WTC11 (cell line): ENCODE measurements around the gene TLE3. TPM values are rescaled to one million over a fixed set of nuclear protein-coding genes. Genes with fewer than 3 reads are reported as not detected.

ENCODE experiments used
- ATAC-seq: fragments of 200-7000 bp; cut with Tn5 transposase; 2 replicates; pipeline ENCODE4 v1.10.0; 2021; ENCODE audit warnings: mild to moderate bottlenecking, moderate library complexity
- CTCF ChIA-PET: fragments of 300-600 bp; sonication (Branson Sonifier 250); formaldehyde crosslinking; loops from one replicate; lab custom pipeline; 2021; ENCODE audit warnings: antibody characterized with exemption; lab: Charles Lee
- POLR2A ChIA-PET: fragments of 350-600 bp; sonication (Branson Sonifier 250); formaldehyde crosslinking; loops from one replicate; lab custom pipeline; 2021; ENCODE audit warnings: antibody characterized with exemption; lab: Charles Lee
- DNase-seq: peaks from one replicate; pipeline ENCODE4 v3.0.0; 2021; ENCODE audit warnings: low spot score
- H3K27ac Mint-ChIP-seq: 2 replicates; pipeline ENCODE4 v1.8.0; 2021; ENCODE audit warnings: mixed read lengths
- H3K27me3 Mint-ChIP-seq: 2 replicates; pipeline ENCODE4 v1.8.0; 2021; ENCODE audit warnings: low read depth, mild to moderate bottlenecking, moderate library complexity, mixed read lengths
- H3K36me3 Mint-ChIP-seq: 2 replicates; pipeline ENCODE4 v1.8.0; 2021; ENCODE audit warnings: mixed read lengths
- H3K4me1 Mint-ChIP-seq: 2 replicates; pipeline ENCODE4 v1.8.0; 2022; ENCODE audit warnings: mixed read lengths
- H3K4me3 Mint-ChIP-seq: 2 replicates; pipeline ENCODE4 v1.8.0; 2021; ENCODE audit warnings: mild to moderate bottlenecking, moderate library complexity, mixed read lengths
- H3K9me3 Mint-ChIP-seq: 2 replicates; pipeline ENCODE4 v1.8.0; 2021; ENCODE audit warnings: mixed read lengths
- CBFB ChIP-seq: sonication (generic); formaldehyde crosslinking; IDR thresholded peaks from 2 replicates; pipeline ENCODE4 v1.8.1; 2022; ENCODE audit warnings: mild to moderate bottlenecking, low read depth, missing genetic modification reagents
- FOXK1 ChIP-seq: sonication (generic); formaldehyde crosslinking; IDR thresholded peaks from 2 replicates; pipeline ENCODE4 v1.8.0; 2022; ENCODE audit warnings: mild to moderate bottlenecking, moderate library complexity, missing genetic modification reagents
- JAZF1 ChIP-seq: fragments of 250-450 bp; sonication (Bioruptor Pico); IDR thresholded peaks from 2 replicates; pipeline ENCODE4 v1.9.0; 2021; ENCODE audit warnings: moderate library complexity, mild to moderate bottlenecking, inconsistent platforms
- OVOL2 ChIP-seq: fragments of 250-450 bp; sonication (Bioruptor Pico); IDR thresholded peaks from 2 replicates; pipeline ENCODE4 v1.9.0; 2021; ENCODE audit warnings: mild to moderate bottlenecking, borderline replicate concordance
- SOX15 ChIP-seq: fragments of 250-450 bp; sonication (Bioruptor Pico); IDR thresholded peaks from 2 replicates; pipeline ENCODE4 v1.9.0; 2021; ENCODE audit warnings: mild to moderate bottlenecking
- ZNF219 ChIP-seq: sonication (generic); formaldehyde crosslinking; IDR thresholded peaks from 2 replicates; pipeline ENCODE4 v1.8.0; 2023; ENCODE audit warnings: missing genetic modification reagents, mild to moderate bottlenecking, borderline replicate concordance
- ZNF423 ChIP-seq: fragments of 250-450 bp; sonication (Bioruptor Pico); IDR thresholded peaks from 2 replicates; pipeline ENCODE4 v2.1.2; 2022; ENCODE audit warnings: mild to moderate bottlenecking, moderate library complexity
- total RNA-seq: library from RNA; stranded (reverse); gene quantifications from 3 replicates; pipeline ENCODE4 v1.2.3, GENCODE V29; 2021
- TF ChIP-seq, protein P1 (sequence below): sonication (generic); formaldehyde crosslinking; IDR thresholded peaks from 2 replicates; pipeline ENCODE4 v1.8.0; 2023; ENCODE audit warnings: missing genetic modification reagents, mild to moderate bottlenecking, borderline replicate concordance
- TF ChIP-seq, protein P2 (sequence below): sonication (generic); formaldehyde crosslinking; IDR thresholded peaks from 2 replicates; pipeline ENCODE4 v1.8.1; 2023; ENCODE audit warnings: mild to moderate bottlenecking, missing genetic modification reagents, moderate library complexity
- TF ChIP-seq, protein P3 (sequence below): sonication (generic); formaldehyde crosslinking; IDR thresholded peaks from 2 replicates; pipeline ENCODE4 v1.8.1; 2023; ENCODE audit warnings: mild to moderate bottlenecking, missing genetic modification reagents, borderline replicate concordance
- TF ChIP-seq, protein P4 (sequence below): sonication (generic); formaldehyde crosslinking; IDR thresholded peaks from 2 replicates; pipeline ENCODE4 v1.8.0; 2022; ENCODE audit warnings: missing genetic modification reagents
- TF ChIP-seq, protein P5 (sequence below): sonication (generic); formaldehyde crosslinking; IDR thresholded peaks from 2 replicates; pipeline ENCODE4 v1.8.1; 2023; ENCODE audit warnings: mild to moderate bottlenecking, moderate library complexity, missing genetic modification reagents
- TF ChIP-seq, protein P6 (sequence below): fragments of 250-450 bp; sonication (Bioruptor Pico); IDR thresholded peaks from 2 replicates; pipeline ENCODE4 v1.9.0; 2021; ENCODE audit warnings: mild to moderate bottlenecking, borderline replicate concordance

TLE3 gene
- total RNA-seq, 1 experiment from 2014 or later: 78.7 TPM

DNA sequence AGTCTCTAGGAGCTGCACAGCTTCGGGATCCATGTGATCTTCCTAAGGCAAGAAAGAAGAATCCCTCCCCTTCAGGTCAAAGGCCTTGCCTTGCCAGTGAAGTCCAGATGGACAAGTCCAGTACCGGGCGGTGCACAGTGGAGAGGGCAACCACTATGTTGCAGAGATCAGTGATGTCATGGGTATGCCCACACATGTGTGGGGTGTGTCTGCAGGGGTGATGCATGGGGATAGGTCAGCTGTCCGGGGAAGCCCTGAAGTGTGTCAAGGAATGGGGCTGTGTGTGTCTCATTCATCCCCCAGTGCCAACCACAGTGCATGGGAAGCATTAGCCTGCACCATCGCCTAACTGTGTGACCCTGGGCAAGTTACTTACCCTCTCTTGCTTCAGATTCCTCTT, 66.5 kb downstream of the TLE3 start (continued):
- TF ChIP-seq, protein P1, sequence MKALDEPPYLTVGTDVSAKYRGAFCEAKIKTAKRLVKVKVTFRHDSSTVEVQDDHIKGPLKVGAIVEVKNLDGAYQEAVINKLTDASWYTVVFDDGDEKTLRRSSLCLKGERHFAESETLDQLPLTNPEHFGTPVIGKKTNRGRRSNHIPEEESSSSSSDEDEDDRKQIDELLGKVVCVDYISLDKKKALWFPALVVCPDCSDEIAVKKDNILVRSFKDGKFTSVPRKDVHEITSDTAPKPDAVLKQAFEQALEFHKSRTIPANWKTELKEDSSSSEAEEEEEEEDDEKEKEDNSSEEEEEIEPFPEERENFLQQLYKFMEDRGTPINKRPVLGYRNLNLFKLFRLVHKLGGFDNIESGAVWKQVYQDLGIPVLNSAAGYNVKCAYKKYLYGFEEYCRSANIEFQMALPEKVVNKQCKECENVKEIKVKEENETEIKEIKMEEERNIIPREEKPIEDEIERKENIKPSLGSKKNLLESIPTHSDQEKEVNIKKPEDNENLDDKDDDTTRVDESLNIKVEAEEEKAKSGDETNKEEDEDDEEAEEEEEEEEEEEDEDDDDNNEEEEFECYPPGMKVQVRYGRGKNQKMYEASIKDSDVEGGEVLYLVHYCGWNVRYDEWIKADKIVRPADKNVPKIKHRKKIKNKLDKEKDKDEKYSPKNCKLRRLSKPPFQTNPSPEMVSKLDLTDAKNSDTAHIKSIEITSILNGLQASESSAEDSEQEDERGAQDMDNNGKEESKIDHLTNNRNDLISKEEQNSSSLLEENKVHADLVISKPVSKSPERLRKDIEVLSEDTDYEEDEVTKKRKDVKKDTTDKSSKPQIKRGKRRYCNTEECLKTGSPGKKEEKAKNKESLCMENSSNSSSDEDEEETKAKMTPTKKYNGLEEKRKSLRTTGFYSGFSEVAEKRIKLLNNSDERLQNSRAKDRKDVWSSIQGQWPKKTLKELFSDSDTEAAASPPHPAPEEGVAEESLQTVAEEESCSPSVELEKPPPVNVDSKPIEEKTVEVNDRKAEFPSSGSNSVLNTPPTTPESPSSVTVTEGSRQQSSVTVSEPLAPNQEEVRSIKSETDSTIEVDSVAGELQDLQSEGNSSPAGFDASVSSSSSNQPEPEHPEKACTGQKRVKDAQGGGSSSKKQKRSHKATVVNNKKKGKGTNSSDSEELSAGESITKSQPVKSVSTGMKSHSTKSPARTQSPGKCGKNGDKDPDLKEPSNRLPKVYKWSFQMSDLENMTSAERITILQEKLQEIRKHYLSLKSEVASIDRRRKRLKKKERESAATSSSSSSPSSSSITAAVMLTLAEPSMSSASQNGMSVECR (CRISPR knock-in tag): no peak
- TF ChIP-seq FOXK1: no peak

DNA sequence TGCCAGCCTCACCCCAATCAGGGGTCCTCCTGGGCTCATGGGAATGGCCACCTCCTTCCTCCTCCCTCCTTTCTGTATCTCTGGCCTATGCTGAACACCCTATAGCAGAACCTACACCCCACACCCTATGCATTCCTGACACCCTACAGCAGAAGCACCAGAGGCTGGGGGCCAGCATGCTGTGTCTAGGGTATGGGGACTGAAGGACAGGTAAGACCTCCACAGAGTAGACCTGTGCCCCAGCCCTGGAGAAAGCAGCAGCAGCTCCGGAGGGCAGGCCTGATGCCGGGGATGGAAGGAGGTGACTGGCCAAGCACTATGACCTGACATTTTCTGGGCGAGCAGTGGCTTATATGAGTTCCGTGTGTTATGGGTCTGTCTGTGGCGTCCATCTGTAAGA, 66.9 kb downstream of the TLE3 start:
- TF ChIP-seq OVOL2 (CRISPR knock-in tag): no peak
- no peak for TF ChIP-seq ZNF219 (CRISPR knock-in tag)
- TF ChIP-seq JAZF1: no peak
- TF ChIP-seq, all 79 proteins: peak for 0
- ChIA-PET POLR2A (interaction anchor here (1.0 kb wide), 1 partner anchor 21 kb away, joined by 3 read pairs; no protein-coding TSS in a partner anchor), CTCF (no interaction called here)
- DNase-seq (no peak), ATAC-seq (no peak)
- H3K4me1 Mint-ChIP-seq: peaks cover 5% of the 10 kb centered on the region
- H3K36me3 Mint-ChIP-seq: no peaks in the 10 kb centered on the region
- H3K27me3 Mint-ChIP-seq: no peaks in the 10 kb centered on the region; the same call in 1 of the 2 replicates
- no peak overlapping the region for H3K27ac Mint-ChIP-seq
- no peaks in the 10 kb centered on the region for H3K9me3 Mint-ChIP-seq
- H3K4me3 Mint-ChIP-seq: no peak overlapping the region

DNA sequence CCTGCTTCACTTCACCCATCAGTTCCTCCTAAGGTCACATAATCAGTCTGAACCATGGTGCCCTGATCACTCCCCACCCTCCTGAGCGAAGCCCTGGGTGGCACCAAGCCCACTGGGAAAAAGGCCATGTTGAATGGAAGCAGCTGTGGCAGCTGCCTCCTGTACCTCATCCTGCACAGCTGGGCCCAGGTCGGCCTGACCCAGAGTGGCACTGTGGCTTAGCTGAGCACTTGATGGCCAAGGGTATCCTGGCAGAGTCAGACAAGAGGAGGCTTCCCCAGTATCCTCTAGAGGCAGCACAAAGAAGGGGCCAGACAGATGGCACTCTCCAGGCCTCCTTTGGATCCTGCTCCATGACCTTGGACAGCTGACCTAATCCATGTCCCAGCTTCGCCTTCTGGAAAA, 68.4 kb downstream of the TLE3 start:
- no peaks in the 10 kb centered on the region for H3K9me3 Mint-ChIP-seq
- H3K27me3 Mint-ChIP-seq: no peaks in the 10 kb centered on the region; the same call in 1 of the 2 replicates
- H3K4me3 Mint-ChIP-seq: no peak overlapping the region
- DNase-seq: no peak
- no peaks in the 10 kb centered on the region for H3K36me3 Mint-ChIP-seq
- ChIA-PET CTCF (no interaction called here), POLR2A (interaction anchor here (1.1 kb wide), 1 partner anchor 66 kb away, joined by 4 read pairs; no protein-coding TSS in a partner anchor)
- peaks cover 16% of the 10 kb centered on the region for H3K4me1 Mint-ChIP-seq
- ATAC-seq: no peak
- H3K27ac Mint-ChIP-seq: no peak overlapping the region
- no peak for TF ChIP-seq SOX15 (CRISPR knock-in tag)
- TF ChIP-seq, protein P2, sequence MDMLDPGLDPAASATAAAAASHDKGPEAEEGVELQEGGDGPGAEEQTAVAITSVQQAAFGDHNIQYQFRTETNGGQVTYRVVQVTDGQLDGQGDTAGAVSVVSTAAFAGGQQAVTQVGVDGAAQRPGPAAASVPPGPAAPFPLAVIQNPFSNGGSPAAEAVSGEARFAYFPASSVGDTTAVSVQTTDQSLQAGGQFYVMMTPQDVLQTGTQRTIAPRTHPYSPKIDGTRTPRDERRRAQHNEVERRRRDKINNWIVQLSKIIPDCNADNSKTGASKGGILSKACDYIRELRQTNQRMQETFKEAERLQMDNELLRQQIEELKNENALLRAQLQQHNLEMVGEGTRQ (CRISPR knock-in tag): no peak
- TF ChIP-seq, protein P3, sequence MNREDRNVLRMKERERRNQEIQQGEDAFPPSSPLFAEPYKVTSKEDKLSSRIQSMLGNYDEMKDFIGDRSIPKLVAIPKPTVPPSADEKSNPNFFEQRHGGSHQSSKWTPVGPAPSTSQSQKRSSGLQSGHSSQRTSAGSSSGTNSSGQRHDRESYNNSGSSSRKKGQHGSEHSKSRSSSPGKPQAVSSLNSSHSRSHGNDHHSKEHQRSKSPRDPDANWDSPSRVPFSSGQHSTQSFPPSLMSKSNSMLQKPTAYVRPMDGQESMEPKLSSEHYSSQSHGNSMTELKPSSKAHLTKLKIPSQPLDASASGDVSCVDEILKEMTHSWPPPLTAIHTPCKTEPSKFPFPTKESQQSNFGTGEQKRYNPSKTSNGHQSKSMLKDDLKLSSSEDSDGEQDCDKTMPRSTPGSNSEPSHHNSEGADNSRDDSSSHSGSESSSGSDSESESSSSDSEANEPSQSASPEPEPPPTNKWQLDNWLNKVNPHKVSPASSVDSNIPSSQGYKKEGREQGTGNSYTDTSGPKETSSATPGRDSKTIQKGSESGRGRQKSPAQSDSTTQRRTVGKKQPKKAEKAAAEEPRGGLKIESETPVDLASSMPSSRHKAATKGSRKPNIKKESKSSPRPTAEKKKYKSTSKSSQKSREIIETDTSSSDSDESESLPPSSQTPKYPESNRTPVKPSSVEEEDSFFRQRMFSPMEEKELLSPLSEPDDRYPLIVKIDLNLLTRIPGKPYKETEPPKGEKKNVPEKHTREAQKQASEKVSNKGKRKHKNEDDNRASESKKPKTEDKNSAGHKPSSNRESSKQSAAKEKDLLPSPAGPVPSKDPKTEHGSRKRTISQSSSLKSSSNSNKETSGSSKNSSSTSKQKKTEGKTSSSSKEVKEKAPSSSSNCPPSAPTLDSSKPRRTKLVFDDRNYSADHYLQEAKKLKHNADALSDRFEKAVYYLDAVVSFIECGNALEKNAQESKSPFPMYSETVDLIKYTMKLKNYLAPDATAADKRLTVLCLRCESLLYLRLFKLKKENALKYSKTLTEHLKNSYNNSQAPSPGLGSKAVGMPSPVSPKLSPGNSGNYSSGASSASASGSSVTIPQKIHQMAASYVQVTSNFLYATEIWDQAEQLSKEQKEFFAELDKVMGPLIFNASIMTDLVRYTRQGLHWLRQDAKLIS: no peak
- TF ChIP-seq, protein P4, sequence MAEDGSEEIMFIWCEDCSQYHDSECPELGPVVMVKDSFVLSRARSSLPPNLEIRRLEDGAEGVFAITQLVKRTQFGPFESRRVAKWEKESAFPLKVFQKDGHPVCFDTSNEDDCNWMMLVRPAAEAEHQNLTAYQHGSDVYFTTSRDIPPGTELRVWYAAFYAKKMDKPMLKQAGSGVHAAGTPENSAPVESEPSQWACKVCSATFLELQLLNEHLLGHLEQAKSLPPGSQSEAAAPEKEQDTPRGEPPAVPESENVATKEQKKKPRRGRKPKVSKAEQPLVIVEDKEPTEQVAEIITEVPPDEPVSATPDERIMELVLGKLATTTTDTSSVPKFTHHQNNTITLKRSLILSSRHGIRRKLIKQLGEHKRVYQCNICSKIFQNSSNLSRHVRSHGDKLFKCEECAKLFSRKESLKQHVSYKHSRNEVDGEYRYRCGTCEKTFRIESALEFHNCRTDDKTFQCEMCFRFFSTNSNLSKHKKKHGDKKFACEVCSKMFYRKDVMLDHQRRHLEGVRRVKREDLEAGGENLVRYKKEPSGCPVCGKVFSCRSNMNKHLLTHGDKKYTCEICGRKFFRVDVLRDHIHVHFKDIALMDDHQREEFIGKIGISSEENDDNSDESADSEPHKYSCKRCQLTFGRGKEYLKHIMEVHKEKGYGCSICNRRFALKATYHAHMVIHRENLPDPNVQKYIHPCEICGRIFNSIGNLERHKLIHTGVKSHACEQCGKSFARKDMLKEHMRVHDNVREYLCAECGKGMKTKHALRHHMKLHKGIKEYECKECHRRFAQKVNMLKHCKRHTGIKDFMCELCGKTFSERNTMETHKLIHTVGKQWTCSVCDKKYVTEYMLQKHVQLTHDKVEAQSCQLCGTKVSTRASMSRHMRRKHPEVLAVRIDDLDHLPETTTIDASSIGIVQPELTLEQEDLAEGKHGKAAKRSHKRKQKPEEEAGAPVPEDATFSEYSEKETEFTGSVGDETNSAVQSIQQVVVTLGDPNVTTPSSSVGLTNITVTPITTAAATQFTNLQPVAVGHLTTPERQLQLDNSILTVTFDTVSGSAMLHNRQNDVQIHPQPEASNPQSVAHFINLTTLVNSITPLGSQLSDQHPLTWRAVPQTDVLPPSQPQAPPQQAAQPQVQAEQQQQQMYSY (CRISPR knock-in tag): no peak
- TF ChIP-seq CBFB (CRISPR knock-in tag): no peak
- TF ChIP-seq OVOL2 (CRISPR knock-in tag): no peak
- no peak for TF ChIP-seq ZNF423 (CRISPR knock-in tag)
- TF ChIP-seq, protein P5, sequence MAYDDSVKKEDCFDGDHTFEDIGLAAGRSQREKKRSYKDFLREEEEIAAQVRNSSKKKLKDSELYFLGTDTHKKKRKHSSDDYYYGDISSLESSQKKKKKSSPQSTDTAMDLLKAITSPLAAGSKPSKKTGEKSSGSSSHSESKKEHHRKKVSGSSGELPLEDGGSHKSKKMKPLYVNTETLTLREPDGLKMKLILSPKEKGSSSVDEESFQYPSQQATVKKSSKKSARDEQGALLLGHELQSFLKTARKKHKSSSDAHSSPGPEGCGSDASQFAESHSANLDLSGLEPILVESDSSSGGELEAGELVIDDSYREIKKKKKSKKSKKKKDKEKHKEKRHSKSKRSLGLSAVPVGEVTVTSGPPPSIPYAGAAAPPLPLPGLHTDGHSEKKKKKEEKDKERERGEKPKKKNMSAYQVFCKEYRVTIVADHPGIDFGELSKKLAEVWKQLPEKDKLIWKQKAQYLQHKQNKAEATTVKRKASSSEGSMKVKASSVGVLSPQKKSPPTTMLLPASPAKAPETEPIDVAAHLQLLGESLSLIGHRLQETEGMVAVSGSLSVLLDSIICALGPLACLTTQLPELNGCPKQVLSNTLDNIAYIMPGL (CRISPR knock-in tag): no peak
- TF ChIP-seq, protein P6, sequence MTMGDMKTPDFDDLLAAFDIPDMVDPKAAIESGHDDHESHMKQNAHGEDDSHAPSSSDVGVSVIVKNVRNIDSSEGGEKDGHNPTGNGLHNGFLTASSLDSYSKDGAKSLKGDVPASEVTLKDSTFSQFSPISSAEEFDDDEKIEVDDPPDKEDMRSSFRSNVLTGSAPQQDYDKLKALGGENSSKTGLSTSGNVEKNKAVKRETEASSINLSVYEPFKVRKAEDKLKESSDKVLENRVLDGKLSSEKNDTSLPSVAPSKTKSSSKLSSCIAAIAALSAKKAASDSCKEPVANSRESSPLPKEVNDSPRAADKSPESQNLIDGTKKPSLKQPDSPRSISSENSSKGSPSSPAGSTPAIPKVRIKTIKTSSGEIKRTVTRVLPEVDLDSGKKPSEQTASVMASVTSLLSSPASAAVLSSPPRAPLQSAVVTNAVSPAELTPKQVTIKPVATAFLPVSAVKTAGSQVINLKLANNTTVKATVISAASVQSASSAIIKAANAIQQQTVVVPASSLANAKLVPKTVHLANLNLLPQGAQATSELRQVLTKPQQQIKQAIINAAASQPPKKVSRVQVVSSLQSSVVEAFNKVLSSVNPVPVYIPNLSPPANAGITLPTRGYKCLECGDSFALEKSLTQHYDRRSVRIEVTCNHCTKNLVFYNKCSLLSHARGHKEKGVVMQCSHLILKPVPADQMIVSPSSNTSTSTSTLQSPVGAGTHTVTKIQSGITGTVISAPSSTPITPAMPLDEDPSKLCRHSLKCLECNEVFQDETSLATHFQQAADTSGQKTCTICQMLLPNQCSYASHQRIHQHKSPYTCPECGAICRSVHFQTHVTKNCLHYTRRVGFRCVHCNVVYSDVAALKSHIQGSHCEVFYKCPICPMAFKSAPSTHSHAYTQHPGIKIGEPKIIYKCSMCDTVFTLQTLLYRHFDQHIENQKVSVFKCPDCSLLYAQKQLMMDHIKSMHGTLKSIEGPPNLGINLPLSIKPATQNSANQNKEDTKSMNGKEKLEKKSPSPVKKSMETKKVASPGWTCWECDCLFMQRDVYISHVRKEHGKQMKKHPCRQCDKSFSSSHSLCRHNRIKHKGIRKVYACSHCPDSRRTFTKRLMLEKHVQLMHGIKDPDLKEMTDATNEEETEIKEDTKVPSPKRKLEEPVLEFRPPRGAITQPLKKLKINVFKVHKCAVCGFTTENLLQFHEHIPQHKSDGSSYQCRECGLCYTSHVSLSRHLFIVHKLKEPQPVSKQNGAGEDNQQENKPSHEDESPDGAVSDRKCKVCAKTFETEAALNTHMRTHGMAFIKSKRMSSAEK (CRISPR knock-in tag): no peak
